ENCODE results near the gene RAI1. TPM values are rescaled to one million over a fixed set of nuclear protein-coding genes. Genes with fewer than 3 reads are reported as not detected.
A peak's percentile ranks its signal among the peaks of the same experiment; 100 is the strongest.

Gene RAI1
- polyA plus RNA-seq, 1 donor, result 20.1 TPM

DNA sequence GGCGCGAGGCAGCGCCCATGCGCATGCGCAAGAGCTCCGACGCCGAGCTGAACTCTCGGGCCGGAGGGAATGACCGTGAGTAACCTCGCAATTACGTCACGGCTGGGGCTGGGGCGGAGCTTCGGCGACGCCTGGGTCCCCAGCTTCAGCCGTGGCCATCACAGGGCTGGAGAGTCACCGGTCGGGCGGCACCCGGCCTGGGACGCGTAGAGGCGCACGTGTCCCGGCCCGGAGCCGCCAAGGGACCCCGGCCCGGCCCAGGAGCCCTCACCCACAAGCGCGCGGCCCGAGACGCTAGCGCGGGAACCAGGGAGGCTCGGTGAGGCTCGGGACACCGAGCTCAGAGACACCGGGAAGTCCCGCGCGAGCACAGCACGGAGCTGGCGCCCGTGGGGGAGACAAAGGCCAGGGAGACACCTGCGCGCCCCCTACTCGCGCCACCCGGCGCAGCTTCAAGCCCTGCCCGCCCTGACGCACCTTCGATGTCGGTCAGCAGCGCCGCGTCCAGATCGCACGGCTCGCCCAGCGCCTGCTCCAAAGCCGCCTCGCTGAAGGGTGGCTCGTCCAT lies 155.1 kb downstream of the RAI1 start:
- peak; percentile 99 for DNase-seq

DNA sequence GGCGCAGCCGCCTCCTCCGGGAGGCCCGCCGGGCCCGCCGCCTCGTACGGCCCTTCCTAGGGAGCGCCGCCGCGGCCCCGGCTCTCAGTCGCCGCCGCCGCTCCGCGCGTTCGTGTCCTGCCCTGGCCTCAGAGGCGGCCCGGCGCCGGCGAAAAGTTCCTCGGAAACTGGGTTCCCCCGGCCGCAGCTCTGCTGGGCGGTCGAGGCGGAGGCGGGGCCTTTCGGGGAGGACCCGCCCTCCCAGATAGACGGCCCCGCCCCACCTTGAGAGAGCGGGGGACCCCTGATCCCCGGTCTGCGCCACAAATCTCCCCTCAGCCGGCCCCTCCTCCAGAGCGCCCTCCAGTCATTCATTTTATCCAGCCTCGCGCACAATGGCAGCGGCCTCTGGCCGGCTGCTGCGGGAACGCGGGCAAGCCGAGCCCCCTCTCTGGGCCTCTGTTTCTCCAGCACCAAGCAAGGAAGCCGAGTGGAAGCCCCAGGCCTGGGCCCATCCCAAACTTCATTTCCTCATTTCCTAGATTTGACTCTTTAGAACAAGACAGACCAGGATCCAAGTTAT lies 155.6 kb downstream of the RAI1 start, which contains the start of gene SREBF1:
SREBF1 (minus strand) TSS at position 169 of the 562 bp plus-strand sequence. CDS start 169 bp downstream, outside the sequence.
- DNase-seq, result peak; percentile 76

DNA sequence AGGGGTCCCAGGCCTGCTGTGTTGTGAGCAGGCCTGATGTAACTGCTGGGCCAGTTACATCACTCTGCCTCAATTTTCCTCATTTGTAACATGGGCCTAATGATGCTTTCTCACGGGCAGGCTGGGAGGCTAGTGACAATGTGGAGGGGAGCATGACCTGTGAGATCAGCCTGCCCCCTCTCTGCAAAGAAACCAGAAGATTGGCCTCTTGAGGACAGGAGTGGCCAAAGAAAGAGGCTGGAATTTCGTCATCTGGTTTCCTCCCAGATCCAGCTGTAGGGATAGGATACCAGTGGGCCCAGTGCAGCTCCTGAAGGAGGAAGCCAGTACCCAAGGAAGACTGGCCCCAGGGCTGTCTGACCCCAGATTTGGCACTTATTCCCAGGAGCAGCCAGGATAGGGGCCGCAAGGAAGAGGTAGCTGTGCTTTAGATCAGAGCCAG lies 156.1 kb downstream of the RAI1 start:
- DNase-seq, result peak; percentile 80

- peak; percentile 77 for DNase-seq
Observed at GRCh38 chr17:17837966-17838962, 157.0 kb downstream of the RAI1 start.

DNA sequence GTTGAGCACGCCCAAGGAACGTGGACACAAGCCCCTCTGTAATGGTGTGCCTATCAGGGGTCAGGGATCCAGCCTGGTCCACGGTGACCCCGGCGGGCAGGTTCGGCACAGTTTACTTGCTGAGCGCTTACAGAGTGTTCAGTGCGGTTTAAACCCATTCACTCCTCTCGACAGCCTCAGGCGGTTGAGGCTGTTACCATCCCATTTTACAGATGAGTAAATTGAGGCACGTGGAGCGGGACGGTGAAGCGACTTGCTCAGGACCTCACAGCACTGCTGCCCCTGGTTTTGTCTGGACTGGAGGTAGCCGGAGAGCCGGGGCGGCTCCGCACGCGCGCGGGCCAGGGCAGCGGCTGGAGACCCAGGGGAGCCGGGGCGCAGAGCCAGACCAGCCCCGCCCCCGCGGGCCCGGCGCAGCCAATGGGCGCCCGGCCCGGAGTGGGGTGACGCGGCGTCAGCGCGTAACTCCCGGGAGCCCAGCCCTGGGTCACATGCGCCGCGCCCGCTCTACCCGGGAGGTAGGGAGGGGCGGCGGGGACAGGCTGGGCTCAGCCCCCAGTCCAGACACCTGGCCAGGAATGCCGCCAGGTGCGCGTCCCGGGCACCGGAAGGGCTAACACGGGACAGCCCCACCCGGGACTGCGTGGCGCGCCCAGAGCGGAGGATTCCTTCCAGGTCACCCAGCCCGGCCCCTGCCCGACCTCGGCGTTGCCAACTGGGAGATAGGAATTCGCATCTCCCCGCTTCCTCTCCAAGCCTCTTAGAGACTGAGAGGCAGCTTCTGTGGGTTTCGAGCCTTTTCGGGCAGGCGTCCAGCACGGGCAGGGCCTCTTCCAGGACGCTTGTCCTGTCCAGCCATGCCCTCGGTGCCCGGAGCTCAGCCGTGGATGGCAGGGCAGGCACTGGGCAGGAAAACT lies 158.8 kb downstream of the RAI1 start:
- DNase-seq, result peak; percentile 87

DNA sequence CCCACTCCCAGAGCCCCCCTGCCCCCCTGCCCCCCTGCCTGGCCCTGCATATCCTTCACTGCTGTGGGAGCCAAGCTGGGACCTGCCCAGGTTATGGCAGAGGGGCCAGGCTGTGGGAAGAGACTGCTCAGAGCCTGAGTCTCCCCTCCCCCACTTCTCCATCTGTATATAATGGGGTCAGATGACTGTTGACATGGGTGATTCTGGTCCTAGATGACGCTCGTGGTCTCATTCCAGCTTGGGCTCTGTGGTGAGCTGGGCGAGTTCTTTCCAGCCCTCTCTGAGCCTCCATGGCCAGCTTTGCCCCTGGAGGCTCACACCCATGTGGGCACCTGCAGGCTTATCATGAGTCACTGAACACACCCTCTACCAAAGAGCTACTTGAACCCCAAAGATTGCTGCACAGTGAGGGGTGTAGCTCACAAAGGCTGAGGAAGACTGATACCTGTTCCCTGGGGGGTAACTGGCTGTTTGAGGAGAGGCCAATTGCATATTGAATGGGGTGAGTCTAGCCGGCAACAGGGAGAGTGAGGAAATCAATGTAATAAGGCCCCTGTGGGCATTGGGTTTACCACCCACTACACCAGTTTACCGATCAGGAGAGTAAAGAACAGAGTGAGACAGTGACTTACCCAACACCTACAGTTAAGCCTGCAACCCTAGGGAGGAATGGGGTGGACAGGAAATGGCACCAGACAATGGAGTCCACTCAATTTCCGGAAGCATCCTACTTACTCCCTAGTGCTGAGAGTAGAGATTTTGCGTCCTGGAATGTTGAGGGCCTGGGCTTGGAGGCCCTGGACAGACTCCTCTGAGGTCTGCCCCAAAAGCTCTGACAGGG lies 159.7 kb downstream of the RAI1 start:
- no peak for DNase-seq

DNA sequence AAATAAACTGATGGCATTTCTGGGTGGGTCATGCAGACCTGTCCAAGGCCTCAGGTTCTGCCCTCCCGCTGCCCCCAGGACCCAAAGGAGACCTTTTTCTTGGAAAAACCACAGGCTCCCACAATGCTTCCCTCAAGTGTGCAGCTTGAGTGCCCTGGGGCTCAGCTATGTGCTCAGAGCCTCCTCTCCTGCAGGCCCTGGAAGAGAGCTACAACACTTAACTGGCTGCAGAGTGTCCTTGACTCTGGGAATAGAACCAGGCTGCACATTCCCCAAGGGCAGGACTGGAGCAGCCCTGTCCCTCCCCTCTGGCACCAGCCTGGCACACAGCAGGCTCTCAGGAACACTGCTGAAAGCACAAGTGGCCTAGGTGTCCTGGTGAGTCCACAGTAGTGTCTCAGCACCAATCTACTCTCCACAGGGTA lies 160.4 kb downstream of the RAI1 start:
- DNase-seq, result no peak

- no peak for DNase-seq
Observed at GRCh38 chr17:17842111-17842876, 161.0 kb downstream of the RAI1 start.

DNA sequence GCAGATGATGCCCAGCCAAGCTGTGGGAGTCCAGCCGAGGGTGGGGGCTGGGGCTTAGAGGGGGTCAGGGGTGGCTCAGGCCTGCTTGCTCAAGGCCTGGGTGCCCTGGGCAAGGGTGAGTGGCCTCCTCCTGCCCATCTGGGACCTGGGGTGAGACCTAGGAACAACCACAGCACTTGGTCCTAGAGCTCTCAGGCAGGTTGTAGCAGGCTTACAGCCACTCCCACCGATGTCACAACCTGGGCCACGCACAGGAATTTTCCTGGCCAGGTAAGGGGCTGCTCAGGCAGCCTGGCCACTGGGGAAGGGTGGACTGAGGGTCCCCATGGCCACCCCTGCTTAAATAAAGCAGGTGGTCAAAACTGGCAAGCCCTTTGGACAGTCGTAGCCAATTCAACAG lies 161.8 kb downstream of the RAI1 start:
- DNase-seq, result no peak

- DNase-seq, result no peak
Observed at GRCh38 chr17:17844079-17844478, 162.8 kb downstream of the RAI1 start.

DNA sequence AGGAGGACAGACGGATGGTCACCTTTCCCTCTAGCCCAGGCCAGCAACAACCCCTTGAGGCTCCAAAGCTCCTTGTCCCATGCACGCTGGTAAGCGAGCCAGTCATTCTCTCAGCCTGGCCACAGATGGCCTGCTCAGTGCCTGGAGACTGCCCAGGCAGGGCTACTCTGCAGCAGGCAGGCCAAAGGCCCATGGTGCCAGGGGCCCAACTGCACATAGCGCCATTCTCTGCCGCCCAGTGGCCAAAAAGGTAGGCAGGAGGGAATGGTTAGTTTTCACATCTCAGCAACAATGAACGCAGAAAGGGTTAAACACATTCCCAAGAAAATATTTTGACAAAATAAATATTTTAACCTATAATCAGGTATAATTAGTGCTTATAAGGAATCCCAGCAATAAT lies 163.2 kb downstream of the RAI1 start:
- DNase-seq, result no peak

GRCh38 chr17:17845046-17845775 lies 164.0 kb downstream of the RAI1 start:
- DNase-seq, result no peak

DNA sequence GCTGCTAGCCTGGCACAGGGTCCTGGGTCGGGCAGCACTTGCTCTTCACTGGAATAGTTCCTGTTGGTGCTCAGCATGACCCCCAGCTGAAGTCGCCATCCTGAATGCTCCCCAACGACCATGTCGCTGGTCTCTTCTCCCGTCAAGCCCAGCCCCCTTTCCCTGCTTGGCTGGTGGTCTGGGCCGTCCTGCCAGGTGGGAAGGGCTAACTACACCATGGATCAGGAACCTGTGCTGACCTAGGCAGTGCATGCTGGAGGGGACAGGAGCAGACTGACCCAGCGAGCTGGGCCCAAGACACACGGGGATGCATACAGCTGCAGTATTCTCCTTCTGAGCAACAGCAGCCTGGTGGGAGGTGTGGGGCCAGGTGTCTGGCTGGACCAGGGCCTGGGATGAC lies 164.7 kb downstream of the RAI1 start:
- no peak for DNase-seq

DNA sequence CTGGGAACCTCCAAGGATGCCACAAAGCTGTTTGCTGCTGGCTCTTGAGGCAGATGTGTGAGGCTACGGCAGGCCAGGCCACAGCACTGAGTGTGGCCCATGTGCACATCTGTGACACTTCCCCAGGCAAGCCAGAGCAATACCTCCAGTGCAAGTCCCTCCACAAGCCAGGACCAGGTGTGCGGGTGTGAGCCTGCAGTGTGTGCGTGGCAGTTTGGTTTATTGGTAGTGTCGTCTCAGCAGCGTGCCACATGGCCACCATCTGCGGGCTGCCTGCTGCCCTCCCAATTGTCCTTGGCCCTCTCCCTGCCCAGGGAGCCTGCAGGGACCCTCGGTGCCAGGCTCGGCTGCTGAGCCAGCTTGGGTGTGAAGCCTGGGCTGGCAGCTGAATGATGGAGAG lies 165.4 kb downstream of the RAI1 start:
- DNase-seq, result no peak

DNA sequence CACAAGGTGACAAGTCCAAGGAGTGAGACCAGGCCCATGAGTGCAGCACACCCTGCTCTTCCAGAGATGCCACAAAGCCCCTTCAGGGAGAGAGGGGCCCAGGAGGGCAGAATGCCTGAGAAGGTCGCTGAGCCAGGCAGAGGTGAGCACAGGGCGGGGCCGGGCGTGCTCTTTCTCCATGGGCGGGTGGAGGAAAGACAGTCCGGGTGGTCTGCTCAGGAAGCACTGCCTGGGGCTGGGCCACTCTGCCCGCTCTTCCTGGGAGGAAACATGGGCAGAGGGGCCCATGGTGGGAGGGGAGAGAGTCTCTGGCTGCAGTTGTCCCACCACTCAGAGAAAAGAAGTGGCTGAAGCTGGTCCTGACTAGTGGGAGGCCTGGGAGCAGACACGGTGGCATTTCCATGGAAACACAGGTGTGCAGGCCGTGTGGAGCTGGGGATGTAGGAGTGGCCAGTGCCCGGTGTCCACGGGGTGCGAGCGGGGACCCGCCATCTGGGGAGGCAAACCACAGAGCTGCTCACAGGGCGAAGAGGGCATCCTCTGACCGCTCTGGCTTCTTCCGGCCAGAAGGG lies 165.9 kb downstream of the RAI1 start:
- DNase-seq, result no peak

DNA sequence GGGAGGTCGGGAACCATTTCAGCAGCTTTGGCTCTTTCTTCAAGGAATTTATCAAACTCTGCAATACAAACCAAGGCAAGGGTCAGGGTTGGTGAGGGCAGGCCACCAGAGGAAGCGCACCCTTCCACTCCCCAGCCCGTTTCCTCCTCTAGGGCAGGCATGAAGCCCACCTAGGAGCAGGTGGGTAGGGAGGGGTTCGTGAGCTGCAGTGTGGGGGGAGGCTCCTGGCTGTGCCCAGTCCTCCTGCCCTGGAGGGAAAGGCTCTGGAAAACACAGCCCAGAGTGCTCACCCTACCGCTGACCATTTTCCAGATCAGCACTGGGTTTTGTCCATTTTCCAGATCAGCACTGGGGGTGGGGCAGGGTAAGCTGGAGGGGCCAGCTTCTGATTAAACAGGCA lies 166.5 kb downstream of the RAI1 start:
- DNase-seq, result no peak

- DNase-seq, result no peak
Observed at GRCh38 chr17:17848311-17849082, 167.2 kb downstream of the RAI1 start.

- DNase-seq, result no peak
Observed at GRCh38 chr17:17849147-17849820, 168.0 kb downstream of the RAI1 start.
